ENCODE results near the gene INPP5A. TPM values are rescaled to one million over a fixed set of nuclear protein-coding genes. Genes with fewer than 3 reads are reported as not detected.
"Not testable (repeated sequence)": the region's sequence is repeated elsewhere in the genome, so short reads cannot be mapped to it uniquely, and the experiment has no call there.

The INPP5A gene
- total RNA-seq, 1 experiment from 2014 or later, result 12.3 TPM

DNA sequence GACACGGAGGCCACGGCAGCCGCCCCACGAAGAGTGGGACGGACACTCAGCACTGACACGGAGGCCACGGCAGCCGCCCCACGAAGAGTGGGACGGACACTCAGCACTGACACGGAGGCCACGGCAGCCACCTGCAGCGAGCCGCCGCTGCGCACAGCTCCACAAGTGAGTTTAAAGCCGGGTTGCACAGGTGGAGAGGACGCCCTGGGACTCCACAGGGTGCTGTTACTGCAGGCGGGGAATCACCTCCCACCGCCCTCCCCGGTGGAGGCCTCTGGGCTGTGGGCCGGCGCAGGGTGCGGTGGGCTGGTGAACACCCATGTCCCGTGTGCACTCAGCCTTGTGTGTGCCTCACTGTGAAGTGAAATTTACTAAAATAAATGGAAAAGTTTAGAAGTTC is 235.2 kb downstream of the INPP5A start:
- RAD21 ChIA-PET (ENCODE audit: low non-redundant PET in 1 of 2, low total read pairs in 2 of 2, uncharacterized antibody in 2 of 2, unreplicated experiment in 2 of 2); CTCF ChIA-PET; H3K9me2 ChIP-seq (ENCODE audit: insufficient read depth); intact Hi-C loops (cut with micrococcal nuclease); H3K27ac ChIP-seq (ENCODE audit: low read depth, low read length); H3K79me2 ChIP-seq (ENCODE audit: insufficient read depth, low read length); H3K9ac ChIP-seq (ENCODE audit: low read length); H3K4me2 ChIP-seq (ENCODE audit: low read length); ATAC-seq; H3K4me1 ChIP-seq (ENCODE audit: control insufficient read depth in 1 of 2, insufficient read depth in 2 of 2, low read length in 2 of 2); H3K36me3 ChIP-seq (ENCODE audit: control insufficient read depth in 1 of 2, insufficient read depth in 2 of 2, low read length in 2 of 2); DNase-seq (ENCODE audit: low read depth, low spot score); H3K4me3 ChIP-seq (replicated peaks in 1 of 2; ENCODE audit: low read depth in 1 of 2, low read length in 2 of 2); H3K27me3 ChIP-seq (ENCODE audit: insufficient read depth, low read length); H4K20me1 ChIP-seq (ENCODE audit: insufficient read depth); H3K9me3 ChIP-seq (ENCODE audit: control insufficient read depth in 1 of 2, insufficient read depth in 1 of 2, low read depth in 1 of 2, low read length in 2 of 2); POLR2A ChIA-PET; H2AFZ ChIP-seq (ENCODE audit: low read depth, low read length, poor library complexity, severe bottlenecking); BruUV-seq (replicated peaks): not testable (repeated sequence)

- ATAC-seq (no peak), DNase-seq (ENCODE audit: low read depth, low spot score) (no peak)
- CTCF ChIA-PET, result no interaction called here
- Histone ChIP-seq H3K36me3 (ENCODE audit: control insufficient read depth in 1 of 2, insufficient read depth in 2 of 2, low read length in 2 of 2) (no peaks in the 10 kb centered on the region), H3K27me3 (ENCODE audit: insufficient read depth, low read length) (no peaks in the 10 kb centered on the region), H3K4me3 (replicated peaks in 1 of 2; ENCODE audit: low read depth in 1 of 2, low read length in 2 of 2) (no peak overlapping the region), H4K20me1 (ENCODE audit: insufficient read depth) (no peaks in the 10 kb centered on the region), H3K4me1 (ENCODE audit: control insufficient read depth in 1 of 2, insufficient read depth in 2 of 2, low read length in 2 of 2) (0 out of 4 replicates have a peak, but pooled peaks cover 0 to 3% of the 10 kb centered on the region in 2 experiments), H3K9me2 (ENCODE audit: insufficient read depth) (no peaks in the 10 kb centered on the region), H3K9me3 (ENCODE audit: control insufficient read depth in 1 of 2, insufficient read depth in 1 of 2, low read depth in 1 of 2, low read length in 2 of 2) (no peaks in the 10 kb centered on the region), H3K79me2 (ENCODE audit: insufficient read depth, low read length) (no peaks in the 10 kb centered on the region), H3K9ac (ENCODE audit: low read length) (no peak overlapping the region), H3K4me2 (ENCODE audit: low read length) (no peak overlapping the region), H2AFZ (ENCODE audit: low read depth, low read length, poor library complexity, severe bottlenecking) (no peak overlapping the region), H3K27ac (ENCODE audit: low read depth, low read length) (no peak overlapping the region; the same call in 1 of the 2 replicates)
- POLR2A ChIA-PET, result no interaction called here
- intact Hi-C loops (cut with micrococcal nuclease), result no loop called here
- TF ChIP-seq JUND (IDR thresholded peaks at IDR 0.05) (no peak), MAX (IDR thresholded peaks at IDR 0.05) (no peak), ELF1 (IDR thresholded peaks at IDR 0.05; ENCODE audit: borderline replicate concordance, low read depth) (no peak)
- RAD21 ChIA-PET (ENCODE audit: low non-redundant PET in 1 of 2, low total read pairs in 2 of 2, uncharacterized antibody in 2 of 2, unreplicated experiment in 2 of 2), result no interaction called here
- BruUV-seq (replicated peaks), result no TSS peak
These were observed 236.8 kb downstream of the INPP5A start for GRCh38 chr10:132774181-132774901.
